ENCODE data around the gene SLC49A4.

SLC49A4 gene

GRCh38 chr3:122859021-122859805, 64.3 kb downstream of the SLC49A4 start:
- DNase-seq (ENCODE audit: low spot score): no peak

- no peak for DNase-seq (ENCODE audit: low spot score)
Observed at GRCh38 chr3:122862381-122862780, 67.5 kb downstream of the SLC49A4 start.

GRCh38 chr3:122864498-122864897, 69.6 kb downstream of the SLC49A4 start:
- no peak for DNase-seq (ENCODE audit: low spot score)

GRCh38 chr3:122868322-122868721, 73.5 kb downstream of the SLC49A4 start:
- no peak for DNase-seq (ENCODE audit: low spot score)

GRCh38 chr3:122873741-122874515, 79.1 kb downstream of the SLC49A4 start:
- DNase-seq (ENCODE audit: low spot score): no peak

GRCh38 chr3:122875547-122876127, 80.8 kb downstream of the SLC49A4 start:
- no peak for DNase-seq (ENCODE audit: low spot score)

- DNase-seq (ENCODE audit: low spot score): no peak
Observed at GRCh38 chr3:122880173-122880572, 85.3 kb downstream of the SLC49A4 start.

- no peak for DNase-seq (ENCODE audit: low spot score)
Observed at GRCh38 chr3:122880624-122881023, 85.8 kb downstream of the SLC49A4 start.

- no peak for DNase-seq (ENCODE audit: low spot score)
Observed at GRCh38 chr3:122882361-122882947, 87.6 kb downstream of the SLC49A4 start.

- no peak for DNase-seq (ENCODE audit: low spot score)
Observed at GRCh38 chr3:122886251-122886650, 91.4 kb downstream of the SLC49A4 start.

GRCh38 chr3:122886946-122887345, 92.1 kb downstream of the SLC49A4 start:
- no peak for DNase-seq (ENCODE audit: low spot score)

- no peak for DNase-seq (ENCODE audit: low spot score)
Observed at GRCh38 chr3:122890077-122890719, 95.3 kb downstream of the SLC49A4 start.

- DNase-seq (ENCODE audit: low spot score): no peak
Observed at GRCh38 chr3:122890720-122891220, 95.9 kb downstream of the SLC49A4 start.

GRCh38 chr3:122892118-122892960, 97.5 kb downstream of the SLC49A4 start:
- DNase-seq (ENCODE audit: low spot score): no peak

GRCh38 chr3:122893282-122893681, 98.4 kb downstream of the SLC49A4 start:
- DNase-seq (ENCODE audit: low spot score): no peak

GRCh38 chr3:122893754-122894668, 99.1 kb downstream of the SLC49A4 start:
- no peak for DNase-seq (ENCODE audit: low spot score)

GRCh38 chr3:122898298-122898697, 103.4 kb downstream of the SLC49A4 start:
- no peak for DNase-seq (ENCODE audit: low spot score)

- no peak for DNase-seq (ENCODE audit: low spot score)
Observed at GRCh38 chr3:122902326-122902725, 107.5 kb downstream of the SLC49A4 start.

GRCh38 chr3:122903171-122903570, 108.3 kb downstream of the SLC49A4 start:
- DNase-seq (ENCODE audit: low spot score): no peak

- DNase-seq (ENCODE audit: low spot score): no peak
Observed at GRCh38 chr3:122907471-122907870, 112.6 kb downstream of the SLC49A4 start.
